H1 (cell line): ENCODE results near the gene MZT2A. TPM values are rescaled to one million over a fixed set of nuclear protein-coding genes. Genes with fewer than 3 reads are reported as not detected.
"Not testable (repeated sequence)": the region's sequence is repeated elsewhere in the genome, so short reads cannot be mapped to it uniquely, and the experiment has no call there.

Experiments
- CTCF ChIA-PET: fragments of 300-600 bp; sonication (Branson Sonifier 250); formaldehyde crosslinking; loops from one replicate; lab custom pipeline; 2021; ENCODE audit not compliant: partially characterized antibody; lab: Charles Lee
- POLR2A ChIA-PET: fragments of 300-600 bp; sonication (Branson Sonifier 250); formaldehyde crosslinking; loops from one replicate; lab custom pipeline; 2021; ENCODE audit warnings: inconsistent platforms; ENCODE audit not compliant: partially characterized antibody; lab: Charles Lee
- DNase-seq, 2 experiments: peaks; one replicate each; pipeline versions ENCODE4 v3.0.0 to v3.0.0-alpha.2; 2010 to 2022; ENCODE audit warnings: low spot score in 2 of 2, low read depth in 1 of 2, mixed read lengths in 1 of 2
- FAIRE-seq: peaks from 2 replicates; lab custom pipeline; 2011; peaks lifted over from hg19 to GRCh38; lab: Jason Lieb, UNC
- H2AFZ ChIP-seq: 2 replicates; pipeline ENCODE4 v1.8.1; 2012; ENCODE audit warnings: low read length, inconsistent platforms
- H2AK5ac ChIP-seq: 2 replicates; pipeline ENCODE4 v1.6.1; 2013; ENCODE audit warnings: low read depth, low read length
- H2BK120ac ChIP-seq: replicated peaks from 2 replicates; pipeline ENCODE3; 2013; ENCODE audit warnings: low read depth, low read length, inconsistent platforms
- H2BK12ac ChIP-seq: 2 replicates; pipeline ENCODE4 v1.6.1; 2013; ENCODE audit warnings: low read depth, low read length
- H2BK15ac ChIP-seq: 2 replicates; pipeline ENCODE4 v1.6.1; 2013; ENCODE audit warnings: low read length
- H2BK20ac ChIP-seq: 2 replicates; pipeline ENCODE4 v1.6.1; 2013; ENCODE audit warnings: low read length
- H2BK5ac ChIP-seq: 2 replicates; pipeline ENCODE4 v1.6.1; 2013; ENCODE audit warnings: low read depth, low read length
- H3K14ac ChIP-seq: 2 replicates; pipeline ENCODE4 v1.6.1; 2013; ENCODE audit warnings: inconsistent platforms; ENCODE audit not compliant: insufficient read length
- H3K18ac ChIP-seq: 2 replicates; pipeline ENCODE4 v1.6.1; 2013; ENCODE audit warnings: low read length; ENCODE audit errors: extremely low read depth
- H3K23ac ChIP-seq: 2 replicates; pipeline ENCODE4 v1.6.1; 2013; ENCODE audit warnings: inconsistent platforms; ENCODE audit not compliant: insufficient read length
- H3K23me2 ChIP-seq: 2 replicates; pipeline ENCODE4 v1.6.1; 2013; ENCODE audit warnings: low read depth, low read length
- H3K27ac ChIP-seq: 2 replicates; pipeline ENCODE4 v1.6.1; 2011; ENCODE audit warnings: low read depth, low read length, inconsistent platforms
- H3K27me3 ChIP-seq, 4 experiments: replicated peaks in 1 of 4; 1 replicate in 1 of 4; 2 replicates in 3 of 4; pipeline versions ENCODE4 v1.6.1 to v1.8.1; 2011 to 2013; ENCODE audit warnings: low read length in 3 of 4, mild to moderate bottlenecking in 3 of 4, inconsistent platforms in 2 of 4, mixed read lengths in 2 of 4, moderate library complexity in 1 of 4; ENCODE audit not compliant: control insufficient read depth in 3 of 4, insufficient read depth in 3 of 4; ENCODE audit errors: extremely low read depth in 1 of 4
- H3K36me3 ChIP-seq, 4 experiments: 2 replicates each; pipeline versions ENCODE4 v1.6.1 to v1.8.1; 2011 to 2013; ENCODE audit warnings: mild to moderate bottlenecking in 4 of 4, low read length in 3 of 4, moderate library complexity in 2 of 4, control low read depth in 1 of 4, inconsistent platforms in 1 of 4; ENCODE audit not compliant: insufficient read depth in 4 of 4, control insufficient read depth in 2 of 4
- H3K4ac ChIP-seq: replicated peaks from 2 replicates; pipeline ENCODE3; 2013; ENCODE audit warnings: low read length, low read depth, mixed read lengths, inconsistent platforms; ENCODE audit not compliant: insufficient read length
- H3K4me1 ChIP-seq, 4 experiments: replicated peaks in 1 of 4; 1 replicate in 1 of 4; 2 replicates in 3 of 4; pipeline versions ENCODE4 v1.6.1 to v1.8.1; 2011 to 2013; ENCODE audit warnings: low read length in 3 of 4, inconsistent platforms in 2 of 4, mixed read lengths in 1 of 4; ENCODE audit not compliant: insufficient read depth in 4 of 4, control insufficient read depth in 3 of 4
- H3K4me2 ChIP-seq, 2 experiments: 2 replicates each; pipeline versions ENCODE4 v1.6.1 to v1.8.1; 2011 to 2013; ENCODE audit warnings: low read depth in 2 of 2, low read length in 2 of 2, control low read depth in 1 of 2, inconsistent platforms in 1 of 2, mild to moderate bottlenecking in 1 of 2; ENCODE audit not compliant: insufficient read depth in 1 of 2
- H3K4me3 ChIP-seq, 4 experiments: fragments of 200-600, 300-600 bp in 1 of 4; sonication (generic), shearing (Covaris generic), sonication (Bioruptor Twin) in 1 of 4; 2 replicates each; pipeline versions ENCODE4 v1.5.1 to v1.8.1; 2011 to 2016; ENCODE audit warnings: low read length in 4 of 4, low read depth in 3 of 4, control low read depth in 2 of 4, inconsistent platforms in 2 of 4, mild to moderate bottlenecking in 2 of 4, mixed read lengths in 1 of 4, moderate library complexity in 1 of 4; ENCODE audit not compliant: insufficient read depth in 2 of 4; ENCODE audit errors: extremely low read depth in 1 of 4
- H3K56ac ChIP-seq: replicated peaks from 2 replicates; pipeline ENCODE3; 2013; ENCODE audit warnings: low read depth, mild to moderate bottlenecking, mixed read lengths, low read length, inconsistent platforms; ENCODE audit not compliant: insufficient read length
- H3K79me1 ChIP-seq: 2 replicates; pipeline ENCODE4 v1.6.1; 2013; ENCODE audit warnings: low read depth, low read length, control low read depth
- H3K79me2 ChIP-seq, 2 experiments: 2 replicates each; pipeline versions ENCODE4 v1.6.1 to v1.8.1; 2012 to 2013; ENCODE audit warnings: low read length in 2 of 2, mild to moderate bottlenecking in 2 of 2, inconsistent platforms in 1 of 2; ENCODE audit not compliant: insufficient read depth in 2 of 2, control insufficient read depth in 1 of 2
- H3K9ac ChIP-seq, 4 experiments: replicated peaks in 1 of 4; 1 replicate in 1 of 4; 2 replicates in 3 of 4; pipeline versions ENCODE4 v1.6.1 to v1.8.1; 2011 to 2013; ENCODE audit warnings: low read depth in 3 of 4, low read length in 3 of 4, control low read depth in 2 of 4, mild to moderate bottlenecking in 2 of 4, moderate library complexity in 2 of 4, inconsistent platforms in 1 of 4; ENCODE audit errors: extremely low read depth in 1 of 4
- H3K9me3 ChIP-seq, 2 experiments: 2 replicates each; pipeline versions ENCODE4 v1.6.1 to v1.8.1; 2012 to 2013; ENCODE audit warnings: mild to moderate bottlenecking in 2 of 2, moderate library complexity in 2 of 2, control low read depth in 1 of 2, inconsistent platforms in 1 of 2, low read depth in 1 of 2, low read length in 1 of 2, mixed read lengths in 1 of 2; ENCODE audit not compliant: insufficient read depth in 2 of 2
- H4K20me1 ChIP-seq, 2 experiments: replicated peaks in 1 of 2; 2 replicates each; pipeline versions ENCODE3 to v1.8.1; 2011 to 2013; ENCODE audit warnings: inconsistent platforms in 2 of 2, low read length in 2 of 2, mild to moderate bottlenecking in 1 of 2; ENCODE audit not compliant: insufficient read depth in 2 of 2, control insufficient read depth in 1 of 2
- H4K5ac ChIP-seq: 2 replicates; pipeline ENCODE4 v1.6.1; 2013; ENCODE audit warnings: low read length, low read depth, mixed read lengths, inconsistent platforms; ENCODE audit not compliant: insufficient read length
- H4K8ac ChIP-seq: 2 replicates; pipeline ENCODE4 v1.8.0; 2013; ENCODE audit warnings: mild to moderate bottlenecking, moderate library complexity, low read length, inconsistent platforms; ENCODE audit not compliant: insufficient read depth; ENCODE audit errors: extremely low read depth
- H4K91ac ChIP-seq: replicated peaks from 2 replicates; pipeline ENCODE3; 2013; ENCODE audit warnings: low read length, mixed read lengths, inconsistent platforms; ENCODE audit not compliant: insufficient read length
- WGBS, 2 experiments: shearing (Covaris generic) in 1 of 2; methylation state at CpG; one replicate each; pipeline versions ENCODE4 v1.1.6 to v1.1.7; 2013 to 2015; ENCODE audit warnings: low lambda C conversion rate in 2 of 2, mixed read lengths in 2 of 2, inconsistent platforms in 1 of 2, low coverage in 1 of 2, missing lambda C conversion rate in 1 of 2; ENCODE audit not compliant: insufficient replicate concordance in 2 of 2, insufficient coverage in 1 of 2, insufficient read length in 1 of 2; ENCODE audit errors: extremely low coverage in 1 of 2, missing lambda C conversion rate in 1 of 2; 5-methylcytosine and 5-hydroxymethylcytosine counted together
- polyA plus RNA-seq, 7 experiments: library from polyadenylated mRNA; depleted of rRNA in 3 of 7; stranded (reverse) in 5 of 7; unstranded in 2 of 7; fragments of >200 nt in 5 of 7; fragments of 200-250 nt in 2 of 7; gene quantifications; 1 replicate in 5 of 7; 2 replicates in 1 of 7; 4 replicates in 1 of 7; pipeline versions ENCODE4 v1.2.1 to v1.2.3, GENCODE V29; 2011 to 2013; ENCODE audit warnings: missing spikeins in 2 of 7, mixed read lengths in 2 of 7
- total RNA-seq: library from RNA; stranded (reverse); fragmentation: NEBNext Ultra II Directional; extraction: Animal tissue kit (Norgen Biotek cat#: 25700); gene quantifications from 2 replicates; pipeline ENCODE4 v1.2.1, GENCODE V29; 2021

MZT2A gene
- total and polyA plus RNA-seq, 2 of the 8 experiments (the other 6 are each of a cell fraction or from before 2014, with no cell fraction given), result 116 to 120 TPM

GRCh38 chr2:131532723-131533608 is 40.8 kb upstream of the MZT2A start:
- H3K4me3 ChIP-seq, H3K4me1 ChIP-seq, H3K18ac ChIP-seq, H2AFZ ChIP-seq, H3K27me3 ChIP-seq, H3K79me2 ChIP-seq, H3K79me1 ChIP-seq, H4K5ac ChIP-seq, H2BK15ac ChIP-seq, POLR2A ChIA-PET, H3K27ac ChIP-seq, H3K9me3 ChIP-seq, H4K8ac ChIP-seq, H3K9ac ChIP-seq, H2BK12ac ChIP-seq, H2BK5ac ChIP-seq, H4K20me1 ChIP-seq, H2BK120ac ChIP-seq, H3K23me2 ChIP-seq, H2BK20ac ChIP-seq, H4K91ac ChIP-seq, H2AK5ac ChIP-seq, H3K36me3 ChIP-seq, H3K56ac ChIP-seq, H3K4me2 ChIP-seq, H3K23ac ChIP-seq, H3K14ac ChIP-seq, H3K4ac ChIP-seq: not testable (repeated sequence)
- CTCF ChIA-PET, result interaction anchor here (1.1 kb wide), 1 partner anchor 104 kb away, joined by 3 read pairs; no protein-coding TSS in a partner anchor
- FAIRE-seq (peak; percentile 28), DNase-seq (peak in 1 of 2 experiments; percentile 31)
- WGBS, 2 experiments, result 94% methylated on average over 14 of the region's 23 CpGs; no CpG with 5 or more reads in 1 of the 2 experiments
